GM19468 (cell line): ENCODE data around the gene HEXB.
"Not testable (repeated sequence)": the region's sequence is repeated elsewhere in the genome, so short reads cannot be mapped to it uniquely, and the experiment has no call there.

Experiments
- ATAC-seq: cut with Tn5 transposase; IDR thresholded peaks from one replicate; pipeline ENCODE4 v1.9.1; 2021; ENCODE audit warnings: mild to moderate bottlenecking, moderate library complexity, moderate number of reproducible peaks; ENCODE audit not compliant: unreplicated experiment; ENCODE audit errors: extremely low read depth

Gene HEXB

GRCh38 chr5:74655716-74656115 is 29.3 kb upstream of the HEXB start:
- no peak for ATAC-seq

DNA sequence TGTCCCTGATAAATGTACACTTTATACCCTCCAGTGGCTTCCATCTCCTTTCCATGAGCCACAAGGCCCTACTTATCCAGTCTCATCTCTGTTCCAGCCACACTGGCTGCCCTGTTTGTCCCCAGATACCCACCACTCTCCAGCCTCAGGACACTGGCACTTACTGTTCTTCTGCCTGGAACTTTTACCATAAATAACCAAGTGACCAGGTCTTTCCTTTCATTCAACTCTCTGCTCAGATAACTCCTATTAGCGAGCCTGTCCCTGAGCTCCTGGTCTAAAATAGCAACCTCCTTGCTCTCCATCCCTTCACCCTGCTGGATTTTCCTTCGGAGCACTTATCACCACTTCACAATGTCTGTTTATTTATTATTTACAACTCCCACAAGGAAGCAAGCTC is 27.9 kb upstream of the HEXB start:
- no peak for ATAC-seq

GRCh38 chr5:74659172-74659571 is 25.9 kb upstream of the HEXB start:
- ATAC-seq, result no peak

GRCh38 chr5:74660140-74660539 is 24.9 kb upstream of the HEXB start:
- no peak for ATAC-seq

- ATAC-seq, result no peak
These were observed 24.2 kb upstream of the HEXB start for GRCh38 chr5:74660873-74661272.

DNA sequence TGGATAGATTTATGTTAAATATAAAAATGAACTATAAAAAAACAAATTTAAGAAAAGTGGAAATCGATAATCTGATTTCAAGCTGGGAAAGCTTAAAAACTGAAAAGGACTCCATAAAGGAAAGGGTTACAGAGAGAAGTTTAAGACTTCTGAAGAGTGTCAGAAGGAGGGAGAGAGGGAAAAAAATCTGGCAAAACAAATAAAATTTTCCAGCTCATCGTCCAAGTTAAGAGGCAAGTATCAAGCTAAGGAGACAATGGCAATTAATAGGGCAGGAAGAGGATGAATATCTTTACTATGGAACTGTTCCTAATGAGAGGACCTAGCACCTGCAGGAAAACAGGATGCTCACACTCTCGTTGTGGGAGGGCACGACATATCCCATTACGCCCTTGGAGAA is 20.5 kb upstream of the HEXB start:
- no peak for ATAC-seq

GRCh38 chr5:74665273-74665672 is 19.8 kb upstream of the HEXB start:
- ATAC-seq, result no peak

DNA sequence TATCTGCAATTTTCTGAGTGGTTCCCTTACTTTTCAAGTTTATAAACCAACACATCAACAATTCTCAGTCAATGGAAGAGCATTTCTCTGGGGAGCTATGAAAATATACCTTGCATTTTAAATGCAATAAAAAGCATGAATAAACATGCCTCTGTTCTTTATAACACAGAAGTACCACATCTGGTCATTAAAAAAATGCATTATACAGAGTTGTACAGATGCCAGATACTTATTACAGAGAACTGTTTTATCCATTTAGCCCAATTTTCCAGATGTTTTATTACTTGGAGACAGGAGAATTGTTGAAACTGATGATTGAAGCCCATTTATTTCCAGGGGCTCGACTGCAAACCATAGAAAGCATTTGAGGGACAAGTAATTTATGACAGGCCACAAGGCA is 19.2 kb upstream of the HEXB start:
- ATAC-seq, result no peak

DNA sequence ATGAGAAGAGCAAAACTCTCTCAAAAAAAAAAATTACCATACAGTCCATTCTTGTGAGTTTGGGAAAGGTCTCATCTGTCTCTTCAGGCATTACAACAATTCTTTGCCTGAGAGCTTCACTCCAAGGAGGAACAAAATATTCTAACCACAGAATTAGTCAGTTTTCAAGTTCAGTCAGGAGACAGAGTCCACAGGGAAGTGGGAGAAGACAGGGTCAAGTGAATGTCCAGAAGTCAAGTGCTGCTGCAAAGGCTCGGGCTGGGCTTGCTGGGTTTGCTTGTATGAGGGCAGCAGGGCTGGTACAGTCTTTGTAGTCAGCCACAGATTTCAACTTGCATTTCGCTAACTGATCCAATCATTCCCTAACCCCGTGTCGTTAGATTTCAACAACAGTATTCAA is 17.6 kb upstream of the HEXB start:
- no peak for ATAC-seq

DNA sequence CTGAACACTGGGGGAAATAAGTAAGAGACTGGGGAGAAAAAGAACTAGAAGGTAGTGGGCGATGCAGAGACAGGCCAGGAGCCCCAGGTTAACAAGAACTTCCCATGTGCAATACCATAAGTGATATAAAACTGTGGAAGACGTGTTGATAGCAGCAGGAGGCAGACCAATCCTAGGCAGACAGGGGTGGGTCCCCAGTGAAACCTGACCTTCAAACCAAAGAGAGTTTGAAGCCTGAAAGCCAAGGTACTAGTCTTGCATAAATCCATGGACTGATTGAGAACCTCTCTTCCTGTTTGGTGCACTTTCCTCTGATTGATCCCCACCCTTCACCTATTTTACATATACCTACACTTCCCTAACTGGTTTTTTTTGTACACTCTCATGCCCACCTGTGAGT is 15.2 kb upstream of the HEXB start:
- no peak for ATAC-seq

DNA sequence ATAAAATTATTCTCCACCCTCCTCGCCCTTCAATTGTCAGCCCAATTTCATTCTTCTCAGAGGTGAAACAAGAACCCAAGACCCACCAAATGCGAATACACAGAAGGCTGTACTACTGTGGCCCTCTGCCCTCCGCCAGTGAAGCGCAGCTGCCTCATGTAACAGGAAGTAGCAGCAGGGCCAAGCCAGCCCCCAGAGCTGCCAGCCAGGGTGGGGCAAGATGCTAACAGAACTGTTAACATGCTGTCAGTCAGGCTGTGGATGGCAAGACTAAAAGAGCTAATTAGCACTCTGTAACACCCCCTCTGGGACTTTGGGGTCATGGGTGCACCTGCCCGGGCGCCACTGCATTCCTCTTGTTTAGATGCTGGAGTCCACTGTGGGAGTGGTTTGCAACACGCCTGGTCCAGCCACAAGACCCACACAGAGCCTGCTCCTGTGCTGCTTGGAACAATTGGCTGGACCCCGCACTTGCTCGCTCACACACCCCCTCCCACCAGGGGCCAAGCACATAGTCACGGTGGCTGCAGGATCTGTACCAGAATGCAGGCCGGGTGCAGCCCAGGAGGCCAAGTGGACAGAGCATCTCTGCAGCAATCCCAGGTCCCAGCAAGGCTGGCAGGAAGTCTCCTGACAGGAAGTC is 14.5 kb upstream of the HEXB start:
- no peak for ATAC-seq

DNA sequence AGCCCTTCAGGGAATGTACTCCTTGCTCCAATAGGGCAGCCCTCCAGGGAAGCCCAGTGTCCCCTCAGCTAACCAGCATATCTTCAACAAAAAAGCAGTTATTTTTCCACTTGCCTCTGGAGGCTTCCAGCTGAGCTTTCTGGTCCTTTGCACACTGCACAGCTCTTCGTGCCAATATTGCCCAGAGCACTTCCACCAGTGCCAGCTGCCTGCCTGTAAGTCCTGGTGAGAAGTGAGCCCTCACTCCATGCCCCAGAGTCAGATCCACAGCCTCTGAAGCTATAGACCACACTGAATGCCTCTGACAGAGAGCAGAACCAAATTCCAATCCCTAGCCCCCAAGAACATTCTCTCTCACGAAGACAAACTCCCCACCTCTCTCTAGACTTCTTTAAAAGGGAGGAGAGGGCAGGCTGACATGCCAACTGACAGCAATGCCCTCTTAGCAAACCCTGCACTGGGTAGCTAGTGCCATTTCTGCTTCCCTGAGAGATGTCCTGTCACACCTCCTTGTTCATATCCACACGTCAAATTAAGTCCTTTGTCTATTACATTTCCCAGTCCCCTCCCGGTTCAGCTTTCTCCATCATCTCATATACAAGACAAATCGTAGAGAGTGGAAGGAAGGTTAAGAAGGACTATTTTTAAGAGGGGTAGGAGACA is 12.7 kb upstream of the HEXB start:
- ATAC-seq, result no peak

DNA sequence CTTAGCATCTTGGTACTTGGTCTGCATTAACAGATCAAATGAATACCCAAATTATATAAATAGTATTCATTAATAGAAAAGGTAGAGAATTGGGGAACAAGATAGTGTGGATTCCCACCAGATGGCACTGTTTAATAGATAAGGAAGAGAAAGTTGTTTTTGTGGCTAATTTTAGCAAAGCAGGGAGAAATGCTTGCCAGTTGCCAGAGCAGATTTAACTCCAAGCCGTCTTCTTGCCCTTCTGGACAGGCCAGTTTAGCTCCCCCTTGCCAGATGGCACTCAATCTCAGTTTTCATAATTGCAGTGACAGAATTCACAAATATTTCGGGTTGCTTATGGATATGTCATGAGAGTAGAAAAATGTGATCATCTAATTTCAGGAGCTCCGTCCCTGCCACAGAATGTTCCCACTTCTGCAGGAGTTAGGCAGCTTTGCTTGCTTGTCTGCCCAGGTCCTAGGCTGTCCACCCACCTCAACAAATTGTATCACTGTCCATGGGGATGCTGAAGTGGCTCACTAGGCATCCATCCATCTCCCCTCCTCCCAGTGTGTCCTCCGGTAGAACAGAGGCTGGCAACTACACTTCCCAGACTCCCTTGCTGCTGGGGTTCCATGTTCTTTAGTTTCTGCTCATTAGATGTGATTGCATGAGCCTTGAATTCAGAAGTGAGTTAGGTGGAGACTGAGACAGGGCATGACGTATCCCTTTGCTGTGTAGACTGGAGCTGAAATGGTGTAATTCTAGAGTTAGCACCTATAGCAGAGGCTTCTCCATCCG is 11.8 kb upstream of the HEXB start:
- ATAC-seq, result no peak

DNA sequence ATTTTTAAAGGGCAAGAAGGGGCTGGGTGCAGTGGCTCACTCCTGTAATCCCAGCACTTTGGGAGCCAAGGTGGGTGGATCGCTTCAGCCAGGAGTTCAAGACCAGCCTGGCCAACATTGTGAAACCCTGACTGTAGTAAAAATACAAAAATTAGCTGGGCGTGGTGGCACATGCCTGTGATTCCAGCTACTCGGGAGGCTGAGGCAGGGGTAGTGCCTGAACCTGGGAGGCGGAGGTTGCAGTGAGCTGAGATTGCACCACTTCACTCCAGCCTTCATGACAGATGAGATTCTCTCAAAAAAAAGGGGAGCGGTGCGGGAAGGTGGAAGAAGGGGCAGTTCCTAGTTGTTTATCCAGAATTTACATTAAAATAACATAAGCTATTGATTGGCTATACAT is 8.6 kb upstream of the HEXB start:
- ATAC-seq, result not testable (repeated sequence)

GRCh38 chr5:74678123-74678522 is 6.9 kb upstream of the HEXB start:
- not testable (repeated sequence) for ATAC-seq

DNA sequence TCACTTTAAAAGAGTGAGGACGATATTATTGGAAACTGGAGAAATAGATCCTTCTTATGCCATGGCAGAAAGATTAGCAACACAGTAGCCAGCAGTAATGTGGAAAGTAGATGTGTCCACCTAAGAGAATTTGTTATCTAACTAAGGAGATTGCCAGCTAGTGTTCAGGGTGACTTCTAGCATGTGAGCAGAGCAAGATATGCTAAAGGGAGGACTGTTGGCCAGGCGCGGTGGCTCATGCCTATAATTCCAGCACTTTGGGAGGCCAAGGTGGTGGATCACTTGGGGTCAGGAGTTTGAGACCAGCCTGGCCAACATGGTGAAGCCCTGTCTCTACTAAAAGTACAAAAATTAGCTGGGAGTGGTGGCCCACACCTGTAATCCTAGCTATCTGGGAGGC is 5.7 kb upstream of the HEXB start:
- ATAC-seq, result not testable (repeated sequence)

DNA sequence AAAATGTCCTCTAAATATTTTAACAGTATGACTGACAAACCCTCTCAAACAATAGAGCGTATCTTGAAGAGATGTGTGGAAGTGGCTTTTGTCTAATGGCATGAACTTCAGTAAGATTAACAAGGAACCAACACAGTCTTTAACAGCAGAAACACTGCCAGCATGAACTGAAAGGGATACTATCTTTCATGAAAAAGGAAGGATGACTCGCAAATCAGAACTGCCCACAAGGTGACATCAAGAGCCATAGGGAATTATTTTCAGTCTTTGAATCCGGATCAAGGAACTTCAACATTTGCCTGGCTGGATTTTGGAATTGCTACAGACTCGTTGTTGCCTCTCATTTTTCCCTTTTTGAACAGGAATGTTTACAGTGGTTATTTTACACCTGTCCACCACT is 5.1 kb upstream of the HEXB start:
- no peak for ATAC-seq

- no peak for ATAC-seq
These were observed 1.1 kb downstream of the HEXB start for GRCh38 chr5:74685979-74686631.

DNA sequence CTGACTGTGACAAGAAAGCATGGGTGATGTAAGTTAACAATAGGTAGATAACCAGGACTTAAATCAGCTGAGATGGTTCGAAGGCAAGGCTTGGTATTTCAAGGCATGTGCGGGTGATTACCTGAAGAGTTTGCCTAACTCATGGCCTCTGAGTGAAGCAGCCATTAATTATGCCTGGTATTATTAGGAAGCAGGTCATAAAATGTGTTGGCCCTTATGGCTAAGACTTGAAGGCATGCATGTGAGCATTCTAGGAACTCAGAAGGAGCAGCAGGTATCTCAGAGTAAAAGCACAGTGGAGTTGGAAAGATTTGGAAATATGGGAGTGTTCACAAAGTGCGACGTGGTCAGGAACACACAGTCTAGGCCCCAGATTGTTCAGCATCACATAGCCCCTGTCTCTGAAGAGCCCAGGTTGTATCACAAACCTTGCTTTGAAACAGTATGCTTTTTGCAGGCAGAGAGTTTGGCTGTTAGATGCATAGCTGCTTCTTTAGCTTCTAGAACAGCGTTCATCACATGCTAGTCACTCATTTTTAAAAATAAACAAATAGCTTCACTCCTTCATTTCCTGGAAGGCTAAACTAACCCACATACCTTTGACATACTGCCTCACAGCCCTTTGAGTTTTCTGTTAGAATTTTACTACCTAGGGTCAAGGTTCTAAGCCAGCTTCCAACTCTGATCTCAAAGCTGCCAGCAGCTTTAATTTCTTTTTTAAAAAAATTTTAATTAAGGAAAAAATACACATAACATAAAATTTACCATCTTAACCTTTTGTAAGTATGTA is 2.1 kb downstream of the HEXB start:
- ATAC-seq, result no peak

DNA sequence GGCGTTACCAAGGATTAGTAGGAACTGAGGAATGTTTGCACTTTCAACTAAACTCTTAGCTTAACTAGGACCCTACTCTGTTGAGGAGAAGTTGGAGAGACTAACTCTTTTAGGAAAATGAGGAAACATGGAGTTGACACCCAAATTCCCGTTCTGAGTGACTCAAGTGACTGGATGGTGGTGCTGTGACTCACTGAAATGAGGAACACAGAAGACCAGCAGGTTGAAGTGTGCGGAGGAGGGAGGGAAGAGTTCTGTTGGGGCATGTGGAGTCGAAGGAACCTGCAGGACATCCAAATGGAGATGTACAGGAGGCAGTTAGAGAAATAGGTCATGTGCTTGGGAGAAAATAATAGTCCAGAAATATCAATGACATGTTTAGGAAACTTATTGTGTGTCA is 8.2 kb downstream of the HEXB start:
- ATAC-seq, result no peak
